Left ventricle myocardium superior (tissue), 1 donor: Measurements from ENCODE around the gene CT47A1. TPM values are rescaled to one million over a fixed set of nuclear protein-coding genes. Genes with fewer than 3 reads are reported as not detected.
"Not testable (repeated sequence)": the region's sequence is repeated elsewhere in the genome, so short reads cannot be mapped to it uniquely, and the experiment has no call there.

Source experiments
- ATAC-seq: fragments of 200-7000 bp; cut with Tn5 transposase; one replicate; pipeline ENCODE4 v1.9.1; 2020; ENCODE audit warnings: mild to moderate bottlenecking, moderate library complexity
- DNase-seq: peaks from one replicate; pipeline ENCODE4 v3.0.0-alpha.2; 2020
- intact Hi-C: fragments of 100-400 bp; cut with micrococcal nuclease; formaldehyde crosslinking; loops from one replicate; pipeline ENCODE4 v1.11.0; 2022
- long read RNA-seq: library from polyadenylated mRNA; unstranded; transcript quantifications from one replicate; pipeline ENCODE4 v2.0.0, GENCODE V29; 2021
- total RNA-seq: library from RNA; stranded (reverse); fragmentation: NEBNext Ultra II Directional; extraction: Animal tissue kit (Norgen Biotek cat#: 25700); gene quantifications from one replicate; pipeline ENCODE4 v1.2.1, GENCODE V29; 2021
- donor health status: DM: no; HTN: yes; CAD: no; lungs with severe emphysema.

Gene CT47A1
- total RNA-seq, result not detected
- long read RNA-seq, result 0 reads

DNA sequence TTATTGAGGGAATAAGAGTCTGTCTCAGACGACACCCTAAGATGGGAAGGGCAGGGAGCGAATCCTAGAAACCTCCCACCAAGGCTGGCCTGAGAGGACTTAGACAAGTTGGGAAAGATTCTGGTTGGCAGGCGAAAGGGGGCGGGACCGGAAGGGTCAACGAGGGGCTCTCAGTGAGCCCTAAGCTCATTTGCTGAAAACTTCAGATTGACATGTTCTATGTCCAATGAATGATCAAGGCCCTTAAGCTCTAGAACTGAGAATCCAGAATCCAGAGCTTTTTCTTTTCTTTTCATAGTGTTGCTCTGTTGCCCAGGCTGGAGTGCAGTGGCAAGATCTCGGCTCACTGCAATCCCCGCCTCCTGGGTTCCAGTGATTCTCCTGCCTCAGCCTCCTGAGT lies at the start of gene CT47A1:
TSS of gene CT47A1 (minus strand) at position 101 of the 400 bp plus-strand sequence. CDS start 231 bp downstream, outside the sequence.
- DNase-seq, ATAC-seq, intact Hi-C loops: not testable (repeated sequence)

DNA sequence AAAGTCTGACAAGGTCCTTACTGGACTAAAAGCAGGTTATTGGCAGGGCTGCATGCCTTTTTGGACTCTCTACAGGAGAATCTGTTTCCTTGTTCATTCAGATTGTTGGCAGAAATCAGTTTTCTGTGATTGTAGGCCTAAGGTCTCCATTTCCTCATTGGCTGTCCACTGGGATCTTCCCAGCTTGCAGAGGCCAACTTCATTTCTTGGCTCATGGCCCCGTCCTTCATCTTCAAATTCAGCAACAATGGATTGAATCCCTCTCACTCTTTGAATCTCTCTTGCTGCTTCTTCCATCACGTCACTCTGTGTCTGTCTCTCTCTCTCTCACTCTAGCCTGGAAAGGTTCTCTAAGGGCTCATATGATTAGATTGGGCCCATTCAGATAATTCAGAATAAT lies 47.0 kb upstream of the CT47A1 start:
- DNase-seq (no peak), ATAC-seq (no peak)
- intact Hi-C loops, result no loop called here

DNA sequence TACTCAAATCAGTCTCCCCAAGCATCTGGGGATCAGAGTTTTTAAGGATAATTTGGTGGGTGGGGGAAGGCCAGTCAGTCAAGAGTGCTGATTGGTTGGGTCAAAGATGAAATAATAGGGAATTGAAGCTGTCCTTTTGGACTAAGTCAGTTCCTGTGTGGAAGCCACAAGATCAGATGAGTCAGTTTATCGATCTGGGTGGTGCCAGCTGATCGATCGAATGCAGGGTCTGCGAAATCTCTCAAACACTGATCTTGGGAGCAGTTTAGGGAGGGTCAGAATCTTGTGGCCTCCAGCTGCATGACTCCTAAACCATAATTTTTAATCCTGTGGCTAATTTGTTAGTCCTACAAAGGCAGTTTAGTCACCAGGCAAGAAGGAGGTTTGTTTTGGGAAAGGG lies 44.5 kb upstream of the CT47A1 start:
- intact Hi-C loops, result no loop called here
- no peak for ATAC-seq

DNA sequence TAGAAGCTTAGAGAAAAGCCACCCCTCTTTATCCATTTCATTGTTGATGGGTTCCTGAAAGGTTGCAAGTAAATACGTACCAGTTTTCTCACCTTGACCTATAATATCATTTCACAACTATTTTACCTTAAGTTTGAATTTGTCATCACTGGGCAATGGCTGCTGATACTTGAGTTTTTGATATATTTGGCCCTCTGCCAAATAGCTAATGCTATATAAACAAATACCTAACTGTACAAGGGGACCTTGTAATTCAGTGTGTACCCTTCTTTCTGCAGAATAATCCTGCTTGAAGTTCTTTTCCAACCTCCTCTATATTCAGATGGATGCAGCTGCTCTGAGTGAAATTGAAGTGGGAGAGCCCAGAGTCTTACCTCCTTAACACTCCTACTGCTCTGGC lies 42.9 kb upstream of the CT47A1 start:
- intact Hi-C loops, result no loop called here
- DNase-seq (no peak), ATAC-seq (no peak)

More for the DNA sequence above, 44.5 kb upstream of the CT47A1 start:
- DNase-seq, result no peak

DNA sequence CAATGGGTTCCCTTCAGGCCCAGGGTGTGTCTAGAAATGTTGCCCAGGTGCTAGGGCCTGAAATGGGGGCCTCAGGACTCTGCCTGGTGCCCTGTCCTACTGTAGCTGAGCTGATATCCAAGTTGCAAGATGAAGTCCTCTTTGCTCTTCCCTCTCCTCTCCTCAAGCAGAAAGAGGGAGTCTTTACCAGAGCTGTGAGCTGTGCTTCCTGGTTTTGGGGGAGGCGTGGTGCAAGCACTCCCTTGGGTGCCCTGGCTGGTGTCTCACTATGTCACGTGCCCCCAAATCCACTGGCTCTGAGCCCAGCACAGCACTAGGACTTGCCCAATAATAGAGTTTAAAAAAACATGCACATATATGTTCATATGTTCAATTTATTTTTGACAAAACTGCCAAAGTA lies 29.3 kb upstream of the CT47A1 start:
- DNase-seq, result no peak
- intact Hi-C loops, result no loop called here
- ATAC-seq, result no peak

DNA sequence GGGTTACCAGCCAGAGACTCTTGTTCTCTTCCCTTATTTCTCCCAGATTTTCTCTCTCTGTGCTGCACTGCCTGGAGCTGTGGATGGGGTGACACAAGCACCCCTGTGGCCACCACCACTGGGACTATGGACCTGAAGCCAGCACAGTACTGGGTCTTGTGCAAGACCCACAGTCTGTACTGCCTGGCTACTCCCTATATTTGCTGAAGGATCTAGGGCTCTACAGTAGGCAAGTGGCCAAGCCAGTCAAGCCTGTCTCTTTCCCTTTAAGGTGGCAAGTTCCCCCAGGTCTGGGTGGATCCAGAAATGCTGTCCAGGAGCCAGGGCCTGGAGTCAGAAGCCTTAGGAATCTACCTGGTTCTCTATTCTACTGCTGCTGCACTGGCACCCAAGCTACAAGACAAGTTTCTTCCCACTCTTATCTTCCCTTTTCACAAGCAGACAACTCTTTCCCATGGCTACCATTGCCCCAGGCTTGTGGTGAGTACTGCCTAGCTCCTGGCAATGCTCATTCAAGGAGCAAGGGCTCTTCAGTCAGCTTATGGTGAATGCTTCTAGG lies 28.4 kb upstream of the CT47A1 start:
- intact Hi-C loops, result no loop called here

DNA sequence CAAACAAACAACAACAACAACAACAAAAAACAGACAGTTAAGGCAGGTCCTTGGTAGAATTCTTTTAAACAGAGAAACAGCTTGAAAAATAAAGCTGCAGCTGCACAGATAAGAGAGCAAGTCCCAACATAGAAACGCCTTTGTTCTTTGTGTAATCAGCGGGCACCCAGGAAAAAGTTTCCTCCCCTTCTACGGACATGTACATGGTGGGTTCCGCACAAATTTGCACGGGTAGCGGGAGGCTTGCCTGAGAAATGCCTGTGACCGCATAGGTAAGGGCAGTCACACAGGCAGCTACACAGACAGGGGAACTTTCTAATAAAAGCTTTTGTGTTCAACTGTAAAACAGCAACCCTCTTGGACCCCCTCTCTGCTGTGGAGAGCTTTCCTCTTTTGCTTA lies 25.7 kb upstream of the CT47A1 start:
- intact Hi-C loops, result no loop called here
- no peak for DNase-seq
- ATAC-seq, result no peak

More for the DNA sequence above, 28.4 kb upstream of the CT47A1 start:
- DNase-seq, result no peak
- no peak for ATAC-seq

DNA sequence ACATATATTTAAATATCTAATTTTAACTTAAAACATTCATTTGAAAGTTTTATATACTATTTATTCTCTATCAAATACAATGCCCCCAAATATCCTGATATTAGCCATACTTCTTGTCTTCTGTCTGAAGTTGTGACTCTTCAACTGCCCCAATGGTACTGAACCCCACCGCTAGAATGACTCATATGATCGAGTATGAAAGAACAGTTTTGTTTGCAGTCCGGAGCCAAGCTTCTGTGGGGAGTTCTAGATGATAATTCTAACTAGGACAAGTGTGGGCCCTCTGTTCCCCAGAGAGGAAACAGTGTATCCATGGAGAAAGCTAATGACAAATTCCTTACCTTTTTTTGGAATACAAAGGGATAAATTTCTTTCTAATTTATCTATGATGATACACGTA lies 24.7 kb upstream of the CT47A1 start:
- DNase-seq (no peak), ATAC-seq (peak; percentile 38)
- intact Hi-C loops, result no loop called here

DNA sequence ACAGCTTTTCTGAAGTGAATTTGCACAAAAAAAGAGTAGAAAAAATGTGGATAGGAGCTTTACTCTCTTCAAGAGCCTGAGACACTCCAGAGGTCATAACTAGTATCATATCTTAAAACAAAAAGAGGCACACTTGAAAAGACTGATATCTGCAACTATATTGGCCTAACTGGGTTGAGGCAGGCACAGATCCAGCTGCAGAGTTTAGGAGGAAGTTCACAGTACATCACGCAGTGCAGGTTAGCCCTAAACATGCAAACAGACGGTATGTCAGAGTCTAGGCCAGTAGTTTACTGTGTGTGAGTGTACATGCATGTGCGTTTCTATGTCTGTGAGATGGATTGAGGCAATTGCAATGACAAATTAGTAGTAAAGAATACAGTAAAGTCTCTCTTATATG lies 24.2 kb upstream of the CT47A1 start:
- intact Hi-C loops, result no loop called here
- no peak for DNase-seq
- peak; percentile 72 for ATAC-seq

DNA sequence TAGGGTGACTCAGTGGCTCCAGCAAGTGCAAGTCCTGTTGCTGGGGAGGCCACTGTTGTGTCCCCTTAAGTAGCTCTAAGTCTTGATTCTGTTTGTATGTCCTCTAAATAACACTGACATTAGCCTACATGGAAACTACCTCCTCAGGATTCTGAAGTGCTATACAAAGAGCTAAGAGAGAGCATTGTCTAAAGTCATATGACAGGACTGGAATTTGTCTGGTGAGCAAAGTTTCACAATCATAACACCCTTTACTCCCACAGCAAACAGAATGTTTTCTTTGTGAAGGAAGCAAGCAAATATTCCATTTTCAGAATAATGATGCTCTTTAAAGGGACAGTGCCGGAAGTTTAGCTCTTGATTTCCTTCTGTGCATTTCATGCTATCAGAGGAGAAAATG lies 23.4 kb upstream of the CT47A1 start:
- DNase-seq, result no peak
- peak; percentile 56 for ATAC-seq
- intact Hi-C loops, result no loop called here

DNA sequence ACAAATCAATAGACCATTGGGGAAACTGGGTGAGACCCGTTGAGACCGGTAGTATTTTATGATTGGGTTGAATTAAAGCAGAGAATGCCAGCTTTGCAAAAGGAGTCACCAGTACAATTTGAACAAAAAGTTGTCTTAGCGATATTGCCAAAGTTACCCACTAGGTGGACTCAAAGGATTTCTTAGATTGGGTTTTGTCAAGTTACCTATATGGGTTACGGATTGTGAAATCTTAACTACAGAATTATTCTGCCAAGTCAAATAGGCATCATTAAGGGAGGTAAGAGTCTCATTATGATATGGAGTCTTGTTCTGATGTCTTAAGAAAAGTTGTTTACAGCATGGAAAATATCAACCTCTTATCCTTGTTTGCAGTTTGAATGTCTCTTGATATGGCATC lies 15.0 kb upstream of the CT47A1 start:
- no peak for ATAC-seq
- DNase-seq, result no peak
- intact Hi-C loops, result no loop called here

DNA sequence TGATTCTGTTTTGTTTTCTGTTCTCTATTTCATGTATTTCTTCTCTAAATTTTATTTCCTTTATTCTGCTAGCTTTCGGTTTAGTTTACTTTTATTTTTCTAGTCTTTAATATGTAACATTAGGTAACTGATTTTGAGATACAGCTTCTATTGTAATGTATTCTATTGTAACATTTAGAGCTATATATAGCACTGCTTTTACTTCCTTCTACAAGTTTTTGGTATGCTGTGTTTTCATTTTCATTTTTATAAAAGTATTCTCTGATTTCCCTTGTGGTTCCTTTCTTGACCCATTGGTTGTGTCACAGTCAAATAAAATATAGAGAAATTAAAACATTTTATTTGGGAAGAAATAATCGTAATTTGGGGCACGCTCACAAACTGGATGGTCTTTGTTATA lies 13.9 kb upstream of the CT47A1 start:
- ATAC-seq (no peak), DNase-seq (no peak)
- intact Hi-C loops, result no loop called here

DNA sequence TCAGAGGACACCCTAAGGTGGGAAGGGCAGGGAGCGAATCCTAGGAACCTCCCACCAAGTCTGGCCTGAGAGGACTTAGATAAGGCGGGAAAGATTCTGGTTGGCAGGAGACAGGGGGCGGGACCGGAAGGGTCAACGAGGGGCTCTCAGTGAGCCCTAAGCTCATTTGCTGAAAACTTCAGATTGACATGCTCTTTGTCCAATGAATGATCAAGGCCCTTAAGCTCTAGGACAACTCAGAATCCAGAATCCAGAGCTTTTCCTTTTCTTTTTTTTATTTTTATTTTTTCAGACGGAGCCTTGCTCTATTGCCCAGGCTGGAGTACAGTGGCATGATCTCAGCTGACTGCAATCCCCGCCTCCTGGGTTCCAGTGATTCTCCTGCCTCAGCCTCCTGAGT lies 29.1 kb downstream of the CT47A1 start, which contains the start of gene CT47A7:
TSS of gene CT47A7 (minus strand) at position 101 of the 400 bp plus-strand sequence. CDS start 255 bp downstream, outside the sequence.
- ATAC-seq, DNase-seq, intact Hi-C loops: not testable (repeated sequence)

Other genes starting within 250 kb of the CT47A1 start
- gene CT47B1, start 109.9 kb downstream of the CT47A1 start, total RNA-seq, result not detected
- gene CT47A11, start 48.6 kb downstream of the CT47A1 start, total RNA-seq, result not detected
- gene CT47A10, start 43.7 kb downstream of the CT47A1 start, total RNA-seq, result not detected
- not detected for gene CT47A9, start 38.9 kb downstream of the CT47A1 start, total RNA-seq
- gene CT47A8, start 34.0 kb downstream of the CT47A1 start, total RNA-seq, result not detected
- not detected for gene CT47A7, start 29.2 kb downstream of the CT47A1 start, total RNA-seq
- gene CT47A6, start 24.3 kb downstream of the CT47A1 start, total RNA-seq, result not detected
- not detected for gene CT47A5, start 19.4 kb downstream of the CT47A1 start, total RNA-seq
- gene CT47A4, start 14.6 kb downstream of the CT47A1 start, total RNA-seq, result not detected
- not detected for gene CT47A3, start 9.7 kb downstream of the CT47A1 start, total RNA-seq
- not detected for gene CT47A2, start 4.8 kb downstream of the CT47A1 start, total RNA-seq
- 1.3 TPM for gene GLUD2, start 61.9 kb upstream of the CT47A1 start, total RNA-seq